NCI-H2081 (cell line): ENCODE results near the gene DOCK4.

Experiments
- DNase-seq, 2 experiments: peaks; one replicate each; lab custom pipeline; 2025; lab: John Stamatoyannopoulos, UW

The DOCK4 gene

GRCh38 chr7:112012242-112012641 is 194.0 kb downstream of the DOCK4 start:
- no peak for DNase-seq

- no peak for DNase-seq
Observed at GRCh38 chr7:112010994-112011393, 195.2 kb downstream of the DOCK4 start.

GRCh38 chr7:112010109-112010508 is 196.1 kb downstream of the DOCK4 start:
- DNase-seq, result no peak

GRCh38 chr7:112009081-112009480 is 197.1 kb downstream of the DOCK4 start:
- no peak for DNase-seq

GRCh38 chr7:112007185-112007584 is 199.0 kb downstream of the DOCK4 start:
- DNase-seq, result no peak

- no peak for DNase-seq
Observed at GRCh38 chr7:112006071-112006470, 200.1 kb downstream of the DOCK4 start.

- no peak for DNase-seq
Observed at GRCh38 chr7:112005205-112005775, 200.9 kb downstream of the DOCK4 start.

GRCh38 chr7:112001091-112001826 is 204.9 kb downstream of the DOCK4 start:
- no peak for DNase-seq

- DNase-seq, result no peak
Observed at GRCh38 chr7:111998326-111998725, 207.9 kb downstream of the DOCK4 start.

- DNase-seq, result no peak
Observed at GRCh38 chr7:111997546-111997945, 208.7 kb downstream of the DOCK4 start.

- no peak for DNase-seq
Observed at GRCh38 chr7:111992601-111993000, 213.6 kb downstream of the DOCK4 start.

GRCh38 chr7:111990643-111991042 is 215.6 kb downstream of the DOCK4 start:
- peak in 1 of 2 experiments; percentile 20 for DNase-seq

GRCh38 chr7:111987886-111988285 is 218.3 kb downstream of the DOCK4 start:
- DNase-seq, result no peak

- DNase-seq, result no peak
Observed at GRCh38 chr7:111987115-111987826, 218.9 kb downstream of the DOCK4 start.

- no peak for DNase-seq
Observed at GRCh38 chr7:111986601-111987000, 219.6 kb downstream of the DOCK4 start.

- no peak for DNase-seq
Observed at GRCh38 chr7:111985798-111986197, 220.4 kb downstream of the DOCK4 start.

- DNase-seq, result no peak
Observed at GRCh38 chr7:111982804-111983203, 223.4 kb downstream of the DOCK4 start.

GRCh38 chr7:111982133-111982532 is 224.1 kb downstream of the DOCK4 start:
- DNase-seq, result no peak

GRCh38 chr7:111980725-111981124 is 225.5 kb downstream of the DOCK4 start:
- DNase-seq, result no peak

- DNase-seq, result no peak
Observed at GRCh38 chr7:111975346-111975745, 230.9 kb downstream of the DOCK4 start.

- no peak for DNase-seq
Observed at GRCh38 chr7:111960984-111961383, 245.2 kb downstream of the DOCK4 start.

GRCh38 chr7:111958896-111959295 is 247.3 kb downstream of the DOCK4 start:
- DNase-seq, result peak; percentile 55 to 86

- no peak for DNase-seq
Observed at GRCh38 chr7:111958431-111958830, 247.8 kb downstream of the DOCK4 start.
